HG03045 (cell line): ENCODE results near the gene SPRR3.

Experiments used
- ATAC-seq: cut with Tn5 transposase; IDR thresholded peaks from one replicate; pipeline ENCODE4 v1.9.1; 2021; ENCODE audit warnings: mild to moderate bottlenecking, moderate library complexity; ENCODE audit not compliant: unreplicated experiment

Gene SPRR3

GRCh38 chr1:153001382-153001781, at the start of gene SPRR3:
TSS of gene SPRR3 (plus strand) at chr1:153001749. CDS start at chr1:153003021, 1,272 bp downstream.
- no peak for ATAC-seq

- ATAC-seq, result no peak
These were observed 47.8 kb upstream of the SPRR3 start for GRCh38 chr1:152953761-152954160.

GRCh38 chr1:152954436-152954835, 47.1 kb upstream of the SPRR3 start:
- no peak for ATAC-seq

GRCh38 chr1:152957561-152957960, 44.0 kb upstream of the SPRR3 start:
- no peak for ATAC-seq

GRCh38 chr1:152959273-152959672, 42.3 kb upstream of the SPRR3 start:
- no peak for ATAC-seq

GRCh38 chr1:152959801-152960451, 41.6 kb upstream of the SPRR3 start:
- ATAC-seq, result no peak

- no peak for ATAC-seq
These were observed 41.0 kb upstream of the SPRR3 start for GRCh38 chr1:152960452-152961044.

GRCh38 chr1:152961226-152961891, 40.2 kb upstream of the SPRR3 start:
- no peak for ATAC-seq

GRCh38 chr1:152962876-152963415, 38.6 kb upstream of the SPRR3 start:
- ATAC-seq, result no peak

GRCh38 chr1:152964536-152964935, 37.0 kb upstream of the SPRR3 start:
- no peak for ATAC-seq

- ATAC-seq, result no peak
These were observed 35.7 kb upstream of the SPRR3 start for GRCh38 chr1:152965853-152966252.

- ATAC-seq, result no peak
These were observed 34.3 kb upstream of the SPRR3 start for GRCh38 chr1:152967201-152967600.

- no peak for ATAC-seq
These were observed 33.3 kb upstream of the SPRR3 start for GRCh38 chr1:152968248-152968647.

GRCh38 chr1:152969036-152969435, 32.5 kb upstream of the SPRR3 start:
- no peak for ATAC-seq

- no peak for ATAC-seq
These were observed 31.1 kb upstream of the SPRR3 start, which contains the start of gene SPRR4 for GRCh38 chr1:152970495-152970894. TSS of gene SPRR4 (plus strand) at chr1:152970648. CDS start at chr1:152971891, 1,243 bp downstream.

- ATAC-seq, result no peak
These were observed 29.2 kb upstream of the SPRR3 start for GRCh38 chr1:152972196-152972886.

- ATAC-seq, result no peak
These were observed 24.9 kb upstream of the SPRR3 start for GRCh38 chr1:152976688-152977087.

- ATAC-seq, result no peak
These were observed 23.9 kb upstream of the SPRR3 start for GRCh38 chr1:152977614-152978013.

- no peak for ATAC-seq
These were observed 20.9 kb upstream of the SPRR3 start for GRCh38 chr1:152980676-152981075.

GRCh38 chr1:152981146-152981871, 20.2 kb upstream of the SPRR3 start:
- no peak for ATAC-seq

GRCh38 chr1:152982076-152982475, 19.5 kb upstream of the SPRR3 start:
- ATAC-seq, result no peak
